HepG2 (cell line): ENCODE results near the gene DOCK11. TPM values are rescaled to one million over a fixed set of nuclear protein-coding genes. Genes with fewer than 3 reads are reported as not detected.

Experiments
- ETV6 ChIP-seq: sonication (generic); formaldehyde crosslinking; conservative IDR thresholded peaks from 2 replicates; pipeline ENCODE4 v1.4.0; 2020; ENCODE audit warnings: missing genetic modification reagents
- HOXA3 ChIP-seq: sonication (generic); formaldehyde crosslinking; IDR thresholded peaks from 2 replicates; pipeline ENCODE4 v1.5.0; 2020; ENCODE audit warnings: missing genetic modification reagents
- JDP2 ChIP-seq: sonication (generic); formaldehyde crosslinking; IDR thresholded peaks from 2 replicates; pipeline ENCODE4 v1.8.1; 2022; ENCODE audit warnings: missing genetic modification reagents, borderline replicate concordance
- RFXAP ChIP-seq: sonication (generic); formaldehyde crosslinking; IDR thresholded peaks from 2 replicates; pipeline ENCODE4 v1.4.0; 2020; ENCODE audit warnings: missing genetic modification reagents, borderline replicate concordance
- XBP1 ChIP-seq: sonication (generic); formaldehyde crosslinking; IDR thresholded peaks from 2 replicates; pipeline ENCODE4 v1.5.0; 2020; ENCODE audit warnings: missing genetic modification reagents
- ZBTB40 ChIP-seq, 2 experiments: fragments of 450-650 bp in 1 of 2; sonication (generic) in 1 of 2; formaldehyde crosslinking in 1 of 2; IDR thresholded peaks; 2 replicates each; pipeline versions ENCODE4 v1.6.1 to v1.8.0; 2016 to 2022; ENCODE audit warnings: antibody characterized with exemption in 1 of 2, mild to moderate bottlenecking in 1 of 2, missing genetic modification reagents in 1 of 2
- ZFX ChIP-seq: sonication (generic); formaldehyde crosslinking; IDR thresholded peaks from 2 replicates; pipeline ENCODE4 v1.4.0; 2020; ENCODE audit warnings: mild to moderate bottlenecking, low read depth, missing genetic modification reagents, moderate library complexity
- ZFY ChIP-seq: sonication (generic); formaldehyde crosslinking; IDR thresholded peaks from 2 replicates; pipeline ENCODE4 v1.4.0; 2020; ENCODE audit warnings: missing genetic modification reagents
- ZNF546 ChIP-seq: sonication (generic); formaldehyde crosslinking; conservative IDR thresholded peaks from 2 replicates; pipeline ENCODE4 v1.8.1; 2023; ENCODE audit warnings: mild to moderate bottlenecking, missing genetic modification reagents
- ZNF720 ChIP-seq: sonication (generic); formaldehyde crosslinking; IDR thresholded peaks from 2 replicates; pipeline ENCODE4 v1.4.0; 2020; ENCODE audit warnings: missing genetic modification reagents
- polyA plus RNA-seq, 8 experiments: library from polyadenylated mRNA; depleted of rRNA in 3 of 8; stranded (reverse) in 7 of 8; unstranded in 1 of 8; fragments of >200 nt; fragmentation: Illumina TruSeq in 4 of 8; extraction: Trizol in 4 of 8; gene quantifications; 2 replicates each; pipeline versions ENCODE4 v1.2.1 to v1.2.3, GENCODE V29; 2011 to 2016; ENCODE audit warnings: low read depth in 4 of 8, missing spikeins in 1 of 8, mixed read lengths in 1 of 8; ENCODE audit not compliant: insufficient read depth in 1 of 8
- total RNA-seq, 5 experiments: library from RNA; depleted of rRNA; stranded (reverse); fragments of >200 nt; fragmentation: Illumina TruSeq; extraction: Trizol; gene quantifications; 2 replicates each; pipeline ENCODE4 v1.2.3, GENCODE V29; 2016; ENCODE audit warnings: low read depth in 1 of 5
- TF ChIP-seq, protein P1 (sequence below): sonication (generic); formaldehyde crosslinking; IDR thresholded peaks from 2 replicates; pipeline ENCODE4 v1.4.0; 2020; ENCODE audit warnings: missing genetic modification reagents

Gene DOCK11
- total and polyA plus RNA-seq, 2 of the 13 experiments (the other 11 are each of a cell fraction or from before 2014, with no cell fraction given), result 0.02 to 0.12 TPM

GRCh38 chrX:118675966-118676349 is 180.3 kb downstream of the DOCK11 start (continued):
- no peak for TF ChIP-seq JDP2
- TF ChIP-seq, protein P1, sequence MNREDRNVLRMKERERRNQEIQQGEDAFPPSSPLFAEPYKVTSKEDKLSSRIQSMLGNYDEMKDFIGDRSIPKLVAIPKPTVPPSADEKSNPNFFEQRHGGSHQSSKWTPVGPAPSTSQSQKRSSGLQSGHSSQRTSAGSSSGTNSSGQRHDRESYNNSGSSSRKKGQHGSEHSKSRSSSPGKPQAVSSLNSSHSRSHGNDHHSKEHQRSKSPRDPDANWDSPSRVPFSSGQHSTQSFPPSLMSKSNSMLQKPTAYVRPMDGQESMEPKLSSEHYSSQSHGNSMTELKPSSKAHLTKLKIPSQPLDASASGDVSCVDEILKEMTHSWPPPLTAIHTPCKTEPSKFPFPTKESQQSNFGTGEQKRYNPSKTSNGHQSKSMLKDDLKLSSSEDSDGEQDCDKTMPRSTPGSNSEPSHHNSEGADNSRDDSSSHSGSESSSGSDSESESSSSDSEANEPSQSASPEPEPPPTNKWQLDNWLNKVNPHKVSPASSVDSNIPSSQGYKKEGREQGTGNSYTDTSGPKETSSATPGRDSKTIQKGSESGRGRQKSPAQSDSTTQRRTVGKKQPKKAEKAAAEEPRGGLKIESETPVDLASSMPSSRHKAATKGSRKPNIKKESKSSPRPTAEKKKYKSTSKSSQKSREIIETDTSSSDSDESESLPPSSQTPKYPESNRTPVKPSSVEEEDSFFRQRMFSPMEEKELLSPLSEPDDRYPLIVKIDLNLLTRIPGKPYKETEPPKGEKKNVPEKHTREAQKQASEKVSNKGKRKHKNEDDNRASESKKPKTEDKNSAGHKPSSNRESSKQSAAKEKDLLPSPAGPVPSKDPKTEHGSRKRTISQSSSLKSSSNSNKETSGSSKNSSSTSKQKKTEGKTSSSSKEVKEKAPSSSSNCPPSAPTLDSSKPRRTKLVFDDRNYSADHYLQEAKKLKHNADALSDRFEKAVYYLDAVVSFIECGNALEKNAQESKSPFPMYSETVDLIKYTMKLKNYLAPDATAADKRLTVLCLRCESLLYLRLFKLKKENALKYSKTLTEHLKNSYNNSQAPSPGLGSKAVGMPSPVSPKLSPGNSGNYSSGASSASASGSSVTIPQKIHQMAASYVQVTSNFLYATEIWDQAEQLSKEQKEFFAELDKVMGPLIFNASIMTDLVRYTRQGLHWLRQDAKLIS, result no peak
- no peak for TF ChIP-seq ZFY (CRISPR knock-in tag)
- no peak for TF ChIP-seq XBP1 (CRISPR knock-in tag)
- no peak for TF ChIP-seq RFXAP (CRISPR knock-in tag)
- no peak for TF ChIP-seq HOXA3 (CRISPR knock-in tag)
- TF ChIP-seq ZNF720, result no peak
- no peak for TF ChIP-seq ZBTB40 (IDR thresholded peaks at IDR 0.05)
- no peak for TF ChIP-seq ZBTB40 (CRISPR knock-in tag; IDR thresholded peaks at IDR 0.05)
- no peak for TF ChIP-seq ZFX
- no peak for TF ChIP-seq ZNF546 (CRISPR knock-in tag)
- no peak for TF ChIP-seq ETV6 (CRISPR knock-in tag)
